Kasumi-1 (cell line): ENCODE measurements around the gene ILF3.

ENCODE experiments used
- DNase-seq, 2 experiments: peaks; one replicate each; lab custom pipeline; 2025; lab: John Stamatoyannopoulos, UW

Gene ILF3

GRCh38 chr19:10730932-10731331, 76.8 kb downstream of the ILF3 start:
- DNase-seq, result no peak

- DNase-seq, result no peak
Observed at GRCh38 chr19:10735741-10736140, 81.6 kb downstream of the ILF3 start.

- no peak for DNase-seq
Observed at GRCh38 chr19:10736189-10736588, 82.0 kb downstream of the ILF3 start.

GRCh38 chr19:10736916-10737551, 82.9 kb downstream of the ILF3 start:
- DNase-seq, result no peak

GRCh38 chr19:10737722-10738121, 83.6 kb downstream of the ILF3 start:
- DNase-seq, result no peak

- no peak for DNase-seq
Observed at GRCh38 chr19:10740798-10741197, 86.7 kb downstream of the ILF3 start.
